B cell (primary cell): Measurements from ENCODE around the gene CEND1. TPM values are rescaled to one million over a fixed set of nuclear protein-coding genes. Genes with fewer than 3 reads are reported as not detected.
A peak's percentile ranks its signal among the peaks of the same experiment; 100 is the strongest.

Source experiments
- ATAC-seq: fragments of 200-7000 bp; cut with Tn5 transposase; one replicate; pipeline ENCODE4 v1.10.0; 2021; ENCODE audit warnings: low read depth, mild to moderate bottlenecking, moderate number of reproducible peaks, moderate library complexity
- CTCF ChIA-PET: fragments of 350-600 bp; sonication (Branson Sonifier 250); formaldehyde crosslinking; loops from one replicate; lab custom pipeline; 2021; ENCODE audit warnings: antibody characterized with exemption, inconsistent platforms; lab: Charles Lee
- POLR2A ChIA-PET: fragments of 350-600 bp; sonication (Branson Sonifier 250); formaldehyde crosslinking; loops from one replicate; lab custom pipeline; 2021; ENCODE audit warnings: antibody characterized with exemption; lab: Charles Lee
- DNase-seq: peaks from one replicate; pipeline ENCODE4 v3.0.0; 2013
- H2AFZ ChIP-seq: 2 replicates; pipeline ENCODE4 v1.6.1; 2012; ENCODE audit warnings: mild to moderate bottlenecking, low read depth, low read length; ENCODE audit not compliant: insufficient read depth, poor library complexity, severe bottlenecking
- H3K27ac ChIP-seq, 2 donors: 1 replicate in 1 of 2; 2 replicates in 1 of 2; pipeline ENCODE4 v1.5.1; 2012 to 2013; ENCODE audit warnings: low read length in 2 of 2, mild to moderate bottlenecking in 2 of 2, moderate library complexity in 1 of 2
- H3K27me3 ChIP-seq, 4 experiments: fragments of 200-600 bp in 1 of 4; sonication (generic) in 1 of 4; replicated peaks in 1 of 4; 1 replicate in 2 of 4; 2 replicates in 2 of 4; pipeline versions ENCODE4 v1.6.1 to v1.7.0; 2013 to 2016; ENCODE audit warnings: low read length in 3 of 4, mild to moderate bottlenecking in 2 of 4, mixed read lengths in 1 of 4, moderate library complexity in 1 of 4; ENCODE audit not compliant: insufficient read depth in 4 of 4, control insufficient read depth in 3 of 4; ENCODE audit errors: control extremely low read depth in 1 of 4
- H3K36me3 ChIP-seq, 2 experiments: replicated peaks in 1 of 2; 1 replicate in 1 of 2; 2 replicates in 1 of 2; pipeline versions ENCODE4 v1.6.1 to v1.7.1; 2013; ENCODE audit warnings: low read length in 1 of 2; ENCODE audit not compliant: insufficient read depth in 2 of 2, control insufficient read depth in 1 of 2; ENCODE audit errors: control extremely low read depth in 1 of 2, extremely low read depth in 1 of 2
- H3K4me1 ChIP-seq, 2 donors: fragments of 200-600 bp in 1 of 2; sonication (generic) in 1 of 2; 1 replicate in 1 of 2; 2 replicates in 1 of 2; pipeline versions ENCODE4 v1.5.1 to v1.6.1; 2013 to 2017; ENCODE audit warnings: low read length in 2 of 2; ENCODE audit not compliant: control insufficient read depth in 2 of 2, insufficient read depth in 2 of 2
- H3K4me2 ChIP-seq: replicated peaks from 2 replicates; pipeline ENCODE3; 2012; ENCODE audit warnings: mild to moderate bottlenecking, low read depth, low read length; ENCODE audit not compliant: poor library complexity, severe bottlenecking
- H3K4me3 ChIP-seq, 5 experiments: fragments of 200-600 bp in 1 of 5; sonication (generic) in 1 of 5; 1 replicate in 3 of 5; 2 replicates in 2 of 5; pipeline versions ENCODE4 v1.5.1 to v1.7.0; 2011 to 2016; ENCODE audit warnings: low read length in 4 of 5, mild to moderate bottlenecking in 4 of 5, low read depth in 2 of 5, control low read depth in 1 of 5, moderate library complexity in 1 of 5; ENCODE audit not compliant: insufficient read depth in 1 of 5; ENCODE audit errors: control extremely low read depth in 1 of 5, extremely low read depth in 1 of 5
- H3K79me2 ChIP-seq: fragments of 200-600 bp; sonication (generic); one replicate; pipeline ENCODE4 v1.6.0; 2016; ENCODE audit warnings: low read length; ENCODE audit not compliant: control insufficient read depth, insufficient read depth
- H3K9ac ChIP-seq: fragments of 200-600 bp; sonication (generic); 2 replicates; pipeline ENCODE4 v1.6.1; 2017; ENCODE audit warnings: mild to moderate bottlenecking, low read length, moderate library complexity
- H3K9me3 ChIP-seq, 3 donors: one replicate each; pipeline versions ENCODE4 v1.6.1 to v1.7.1; 2013; ENCODE audit warnings: low read length in 2 of 3; ENCODE audit not compliant: control insufficient read depth in 2 of 3, insufficient read depth in 1 of 3; ENCODE audit errors: control extremely low read depth in 1 of 3
- H4K20me1 ChIP-seq: 2 replicates; pipeline ENCODE4 v1.6.0; 2012; ENCODE audit warnings: mild to moderate bottlenecking, low read length; ENCODE audit not compliant: insufficient read depth, control insufficient read depth, poor library complexity, severe bottlenecking
- H3K27ac Mint-ChIP-seq: one replicate; pipeline ENCODE4 v1.8.0; 2021; ENCODE audit warnings: mixed read lengths
- H3K27me3 Mint-ChIP-seq: one replicate; pipeline ENCODE4 v1.8.0; 2021; ENCODE audit warnings: mixed read lengths
- H3K4me1 Mint-ChIP-seq: one replicate; pipeline ENCODE4 v1.8.0; 2021; ENCODE audit warnings: mixed read lengths
- H3K4me3 Mint-ChIP-seq: one replicate; pipeline ENCODE4 v1.8.0; 2021; ENCODE audit warnings: mixed read lengths
- H3K9me3 Mint-ChIP-seq: one replicate; pipeline ENCODE4 v1.8.0; 2022; ENCODE audit warnings: mixed read lengths; ENCODE audit not compliant: insufficient read depth
- EZH2 ChIP-seq: IDR thresholded peaks from 2 replicates; pipeline ENCODE4 v1.6.1; 2012; ENCODE audit warnings: borderline replicate concordance, low read depth, mild to moderate bottlenecking, moderate library complexity, low read length; ENCODE audit not compliant: insufficient read depth, poor library complexity, severe bottlenecking
- WGBS: methylation state at CpG from one replicate; pipeline ENCODE4 v1.1.5; 2013; ENCODE audit warnings: missing lambda C conversion rate; ENCODE audit not compliant: insufficient coverage; 5-methylcytosine and 5-hydroxymethylcytosine counted together
- intact Hi-C: fragments of 100-400 bp; cut with micrococcal nuclease; formaldehyde crosslinking; loops from one replicate; pipeline ENCODE4 v1.10.0; 2022
- polyA plus RNA-seq: library from polyadenylated mRNA; depleted of rRNA; stranded (reverse); fragments of >200 nt; gene quantifications from 2 replicates; pipeline ENCODE4 v1.2.3, GENCODE V29; 2012
- total RNA-seq, 2 donors: library from RNA; stranded (reverse); fragments of 120-200 nt in 1 of 2; gene quantifications; 1 replicate in 1 of 2; 2 replicates in 1 of 2; pipeline versions ENCODE4 v1.2.3 to v1.2.4, GENCODE V29; 2013 to 2022
- TF ChIP-seq, protein P1 (sequence below): fragments of 200-600 bp; IDR thresholded peaks from one replicate; pipeline ENCODE4 v1.8.0; 2022; ENCODE audit warnings: antibody characterized with exemption, mild to moderate bottlenecking

The CEND1 gene
- total and polyA plus RNA-seq, 2 donors (not counting 1 experiment from before 2014, with no cell fraction given): 0.13 to 0.39 TPM

DNA sequence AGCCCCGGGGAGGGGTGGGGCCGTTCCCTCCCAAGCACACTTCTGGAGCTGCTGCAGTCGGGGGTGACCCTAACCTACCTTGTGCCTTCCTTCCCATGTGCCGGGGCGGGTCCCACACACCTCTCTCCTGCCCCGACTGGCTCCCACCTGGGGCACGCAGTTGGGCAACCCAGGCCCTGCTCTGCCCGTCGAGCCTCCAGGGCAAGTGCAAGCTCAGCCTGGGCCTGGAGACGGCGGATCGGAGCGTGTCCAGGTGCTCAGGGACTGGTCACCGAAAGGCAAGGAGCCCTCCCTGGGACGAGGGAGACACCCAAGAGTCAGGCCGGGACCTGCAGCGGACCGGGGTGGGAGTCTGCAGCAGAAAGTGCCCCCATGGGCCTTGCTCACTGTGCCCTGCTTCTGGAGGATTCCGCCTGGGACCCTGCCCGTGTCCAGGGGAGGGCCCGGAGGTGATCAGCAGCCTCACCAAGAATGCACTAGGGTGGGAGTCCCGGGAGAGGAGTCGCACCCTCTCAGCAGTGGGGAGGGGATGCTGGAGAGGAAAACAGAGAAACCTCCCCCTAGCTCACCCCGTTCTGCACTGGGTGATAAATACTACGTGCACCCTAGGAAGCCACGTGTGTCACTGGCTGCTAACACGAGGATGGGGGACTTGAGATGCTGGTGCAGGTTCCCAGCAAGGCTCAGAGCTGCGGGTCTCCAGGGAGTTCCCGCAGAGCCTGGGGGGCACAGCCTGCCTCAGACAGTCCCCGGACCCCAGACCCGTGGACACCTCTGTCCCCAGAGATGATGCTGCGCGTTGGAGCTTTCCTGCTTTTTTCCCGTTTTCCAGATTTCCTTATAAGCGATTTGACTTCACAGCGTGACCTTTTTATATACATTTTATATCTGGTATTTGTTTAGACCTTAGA lies 7.4 kb downstream of the CEND1 start:
- Mint-ChIP-seq H3K4me3 (no peak overlapping the region), H3K4me1 (peaks cover 8% of the 10 kb centered on the region), H3K27me3 (no peaks in the 10 kb centered on the region), H3K9me3 (no peaks in the 10 kb centered on the region), H3K27ac (no peak overlapping the region)
- ChIA-PET CTCF (interaction anchor here (2.0 kb wide), 1 partner anchor 15 kb away, joined by 4 read pairs; no protein-coding TSS in a partner anchor), POLR2A (interaction anchor here (0.9 kb wide), 1 partner anchor 228 kb away, joined by 5 read pairs; no protein-coding TSS in a partner anchor)
- intact Hi-C loops: no loop called here
- Histone ChIP-seq H3K79me2 (peaks cover 16% of the 10 kb centered on the region), H3K27ac (no peak overlapping the region), H3K9me3 (no peaks in the 10 kb centered on the region), H3K4me1 (peaks cover 5 to 8% of the 10 kb centered on the region in 2 donors), H3K27me3 (no peaks in the 10 kb centered on the region), H3K36me3 (no peaks in the 10 kb centered on the region), H3K4me2 (no peak overlapping the region), H3K4me3 (no peak overlapping the region), H4K20me1 (peaks cover 23% of the 10 kb centered on the region), H2AFZ (no peak overlapping the region), H3K9ac (no peak overlapping the region)
- WGBS: 94% methylated on average over 26 of the region's 36 CpGs
- TF ChIP-seq, protein P1, sequence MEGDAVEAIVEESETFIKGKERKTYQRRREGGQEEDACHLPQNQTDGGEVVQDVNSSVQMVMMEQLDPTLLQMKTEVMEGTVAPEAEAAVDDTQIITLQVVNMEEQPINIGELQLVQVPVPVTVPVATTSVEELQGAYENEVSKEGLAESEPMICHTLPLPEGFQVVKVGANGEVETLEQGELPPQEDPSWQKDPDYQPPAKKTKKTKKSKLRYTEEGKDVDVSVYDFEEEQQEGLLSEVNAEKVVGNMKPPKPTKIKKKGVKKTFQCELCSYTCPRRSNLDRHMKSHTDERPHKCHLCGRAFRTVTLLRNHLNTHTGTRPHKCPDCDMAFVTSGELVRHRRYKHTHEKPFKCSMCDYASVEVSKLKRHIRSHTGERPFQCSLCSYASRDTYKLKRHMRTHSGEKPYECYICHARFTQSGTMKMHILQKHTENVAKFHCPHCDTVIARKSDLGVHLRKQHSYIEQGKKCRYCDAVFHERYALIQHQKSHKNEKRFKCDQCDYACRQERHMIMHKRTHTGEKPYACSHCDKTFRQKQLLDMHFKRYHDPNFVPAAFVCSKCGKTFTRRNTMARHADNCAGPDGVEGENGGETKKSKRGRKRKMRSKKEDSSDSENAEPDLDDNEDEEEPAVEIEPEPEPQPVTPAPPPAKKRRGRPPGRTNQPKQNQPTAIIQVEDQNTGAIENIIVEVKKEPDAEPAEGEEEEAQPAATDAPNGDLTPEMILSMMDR: no peak
- TF ChIP-seq EZH2: no peak
- peak; percentile 14 for DNase-seq
- ATAC-seq: no peak

DNA sequence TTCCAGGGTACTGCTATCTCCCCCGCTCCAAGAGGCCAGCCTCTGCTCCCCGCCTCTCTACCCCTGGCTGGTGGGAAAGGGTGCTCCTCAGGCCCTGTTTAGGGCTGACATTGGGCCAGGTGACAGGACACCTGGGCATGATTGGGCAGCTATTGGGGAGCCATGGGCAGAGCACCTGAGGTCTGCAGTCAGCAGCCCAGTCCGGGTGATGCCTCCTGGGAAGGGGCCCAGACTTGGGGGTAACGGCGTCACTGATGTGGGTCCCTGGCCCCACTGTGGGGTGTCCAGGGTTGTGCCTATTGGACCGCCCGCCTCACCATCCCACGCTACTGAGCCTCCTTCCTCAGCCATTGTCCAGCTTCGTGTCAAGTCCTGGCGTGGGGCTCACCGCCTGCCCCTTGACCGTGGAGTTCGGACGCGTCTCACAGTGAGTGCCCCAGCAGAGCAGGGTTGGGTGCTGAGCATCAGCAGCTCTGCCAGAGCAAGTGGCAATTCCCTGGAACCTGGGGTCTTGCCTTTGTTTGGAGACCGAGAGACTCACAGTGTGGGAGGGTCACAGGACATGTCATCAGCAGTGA lies 9.8 kb downstream of the CEND1 start:
- Histone ChIP-seq H3K36me3 (no peaks in the 10 kb centered on the region), H3K79me2 (peaks cover 36% of the 10 kb centered on the region), H3K9ac (no peak overlapping the region), H3K4me3 (no peak overlapping the region), H3K4me2 (no peak overlapping the region), H4K20me1 (peaks cover 41% of the 10 kb centered on the region), H3K27ac (no peak overlapping the region), H3K27me3 (no peaks in the 10 kb centered on the region), H3K9me3 (no peaks in the 10 kb centered on the region), H2AFZ (no peak overlapping the region), H3K4me1 (peaks cover 12 to 24% of the 10 kb centered on the region in 2 donors)
- 97% methylated on average over 16 of the region's 16 CpGs for WGBS
- DNase-seq: no peak
- ChIA-PET CTCF (no interaction called here), POLR2A (no interaction called here)
- Mint-ChIP-seq H3K9me3 (no peaks in the 10 kb centered on the region), H3K4me3 (peak overlapping the region; percentile 26), H3K27ac (no peak overlapping the region), H3K4me1 (peaks cover 19% of the 10 kb centered on the region), H3K27me3 (no peaks in the 10 kb centered on the region)
- intact Hi-C loops: no loop called here
- TF ChIP-seq, protein P1: no peak
- TF ChIP-seq EZH2: no peak
- ATAC-seq: no peak
